Fibroblast of skin of right quadriceps (primary cell): ENCODE results near the gene NAPA.

Experiments
- DNase-seq: peaks from one replicate; pipeline ENCODE4 v3.0.0-alpha.2; 2013

Gene NAPA

GRCh38 chr19:47521473-47522180 is 6.8 kb upstream of the NAPA start:
- no peak for DNase-seq

GRCh38 chr19:47520839-47521238 is 6.0 kb upstream of the NAPA start:
- DNase-seq = no peak

GRCh38 chr19:47520343-47520806 is 5.5 kb upstream of the NAPA start:
- no peak for DNase-seq

- DNase-seq = no peak
Measured at GRCh38 chr19:47518854-47519253, 4.0 kb upstream of the NAPA start.

- no peak for DNase-seq
Measured at GRCh38 chr19:47518139-47518538, 3.3 kb upstream of the NAPA start.

GRCh38 chr19:47514151-47514868 is 553 bp downstream of the NAPA start:
- no peak for DNase-seq

- DNase-seq = no peak
Measured at GRCh38 chr19:47512948-47513319, 1.9 kb downstream of the NAPA start.

GRCh38 chr19:47512183-47512947 is 2.5 kb downstream of the NAPA start:
- DNase-seq = peak; percentile 12

GRCh38 chr19:47511681-47512080 is 3.2 kb downstream of the NAPA start:
- no peak for DNase-seq

GRCh38 chr19:47511128-47511517 is 3.7 kb downstream of the NAPA start:
- DNase-seq = no peak

GRCh38 chr19:47510516-47511127 is 4.2 kb downstream of the NAPA start:
- no peak for DNase-seq

GRCh38 chr19:47509973-47510372 is 4.9 kb downstream of the NAPA start:
- no peak for DNase-seq

- DNase-seq = no peak
Measured at GRCh38 chr19:47509170-47509847, 5.6 kb downstream of the NAPA start.

- no peak for DNase-seq
Measured at GRCh38 chr19:47508721-47509120, 6.1 kb downstream of the NAPA start.

GRCh38 chr19:47507924-47508553 is 6.8 kb downstream of the NAPA start:
- DNase-seq = no peak

- no peak for DNase-seq
Measured at GRCh38 chr19:47507012-47507411, 7.9 kb downstream of the NAPA start.

- no peak for DNase-seq
Measured at GRCh38 chr19:47506459-47506858, 8.4 kb downstream of the NAPA start.

- DNase-seq = no peak
Measured at GRCh38 chr19:47505506-47505905, 9.4 kb downstream of the NAPA start.

- DNase-seq = no peak
Measured at GRCh38 chr19:47503826-47504150, 11.1 kb downstream of the NAPA start.

GRCh38 chr19:47503130-47503825 is 11.6 kb downstream of the NAPA start:
- no peak for DNase-seq
